H4 (cell line): ENCODE results near the gene INTS11. TPM values are rescaled to one million over a fixed set of nuclear protein-coding genes. Genes with fewer than 3 reads are reported as not detected.

Experiments used
- DNase-seq: peaks from one replicate; pipeline ENCODE4 v3.0.0-alpha.2; 2015; ENCODE audit warnings: low spot score
- total RNA-seq: library from RNA; depleted of rRNA; stranded (reverse); fragments of >200 nt; shearing (Covaris generic); gene quantifications from 2 replicates; pipeline ENCODE4 v1.2.3, GENCODE V29; 2014

INTS11 gene
- total RNA-seq, 1 experiment from 2014 or later, result 76.9 TPM

GRCh38 chr1:1285102-1285571 is 39.3 kb downstream of the INTS11 start:
- DNase-seq, result no peak

- no peak for DNase-seq
Measured at GRCh38 chr1:1284221-1285101, 40.0 kb downstream of the INTS11 start.

GRCh38 chr1:1283821-1284220 is 40.6 kb downstream of the INTS11 start:
- DNase-seq, result no peak

- peak; percentile 56 for DNase-seq
Measured at GRCh38 chr1:1282998-1283397, 41.5 kb downstream of the INTS11 start.

- peak; percentile 56 for DNase-seq
Measured at GRCh38 chr1:1281533-1282321, 42.7 kb downstream of the INTS11 start.

- no peak for DNase-seq
Measured at GRCh38 chr1:1280782-1281481, 43.5 kb downstream of the INTS11 start.

GRCh38 chr1:1279028-1279427 is 45.4 kb downstream of the INTS11 start:
- DNase-seq, result no peak

- no peak for DNase-seq
Measured at GRCh38 chr1:1278620-1279019, 45.8 kb downstream of the INTS11 start.

GRCh38 chr1:1275836-1276235 is 48.6 kb downstream of the INTS11 start:
- DNase-seq, result no peak

- DNase-seq, result no peak
Measured at GRCh38 chr1:1274931-1275431, 49.5 kb downstream of the INTS11 start.

GRCh38 chr1:1274299-1274930 is 50.0 kb downstream of the INTS11 start:
- no peak for DNase-seq

GRCh38 chr1:1273512-1274298 is 50.8 kb downstream of the INTS11 start, which contains the start of gene UBE2J2:
TSS of gene UBE2J2 (minus strand) at chr1:1273854. CDS start at chr1:1267992, 5,862 bp downstream.
- DNase-seq, result peak; percentile 92

- no peak for DNase-seq
Measured at GRCh38 chr1:1273209-1273511, 51.3 kb downstream of the INTS11 start.

- DNase-seq, result no peak
Measured at GRCh38 chr1:1272341-1273208, 51.9 kb downstream of the INTS11 start.

- no peak for DNase-seq
Measured at GRCh38 chr1:1270813-1271212, 53.6 kb downstream of the INTS11 start.

- DNase-seq, result no peak
Measured at GRCh38 chr1:1268284-1268682, 56.2 kb downstream of the INTS11 start.

GRCh38 chr1:1267488-1268283 is 56.8 kb downstream of the INTS11 start:
- DNase-seq, result no peak

GRCh38 chr1:1264868-1265272 is 59.6 kb downstream of the INTS11 start:
- DNase-seq, result peak; percentile 98

- DNase-seq, result no peak
Measured at GRCh38 chr1:1264026-1264425, 60.4 kb downstream of the INTS11 start.
